HepG2 (cell line): ENCODE measurements around the gene B4GALT2. TPM values are rescaled to one million over a fixed set of nuclear protein-coding genes. Genes with fewer than 3 reads are reported as not detected.

ENCODE experiments used
- ARHGAP35 ChIP-seq: sonication (generic); formaldehyde crosslinking; IDR thresholded peaks from 2 replicates; pipeline ENCODE4 v1.9.0; 2022; ENCODE audit warnings: mild to moderate bottlenecking, inconsistent platforms, moderate library complexity, missing genetic modification reagents, borderline replicate concordance
- FOSL1 ChIP-seq: sonication (generic); formaldehyde crosslinking; IDR thresholded peaks from 2 replicates; pipeline ENCODE4 v1.9.0; 2021; ENCODE audit warnings: missing genetic modification reagents, borderline replicate concordance
- FOXM1 ChIP-seq: sonication (generic); formaldehyde crosslinking; IDR thresholded peaks from 2 replicates; pipeline ENCODE4 v1.5.0; 2020; ENCODE audit warnings: missing genetic modification reagents
- HCFC1 ChIP-seq: fragments of 150-350 bp; IDR thresholded peaks from 2 replicates; pipeline ENCODE4 v1.6.1; 2014; ENCODE audit warnings: low read depth, low read length
- HNRNPUL1 ChIP-seq: fragments of 200-400 bp; formaldehyde crosslinking; IDR thresholded peaks from 2 replicates; pipeline ENCODE4 v1.6.1; 2017; ENCODE audit warnings: low read depth, mild to moderate bottlenecking, low read length, moderate library complexity
- KDM2A ChIP-seq: sonication (generic); formaldehyde crosslinking; IDR thresholded peaks from 2 replicates; pipeline ENCODE4 v1.4.0; 2020; ENCODE audit warnings: low read depth, missing genetic modification reagents, borderline replicate concordance
- KLF15 ChIP-seq: sonication (generic); formaldehyde crosslinking; IDR thresholded peaks from 2 replicates; pipeline ENCODE4 v1.8.1; 2023; ENCODE audit warnings: borderline replicate concordance, mild to moderate bottlenecking, inconsistent platforms, missing genetic modification reagents, mixed read lengths
- MEIS2 ChIP-seq: sonication (generic); formaldehyde crosslinking; IDR thresholded peaks from 2 replicates; pipeline ENCODE4 v1.9.0; 2021; ENCODE audit warnings: mild to moderate bottlenecking, missing genetic modification reagents
- NCOA5 ChIP-seq: sonication (generic); formaldehyde crosslinking; IDR thresholded peaks from 2 replicates; pipeline ENCODE4 v1.4.0; 2020; ENCODE audit warnings: missing genetic modification reagents
- RBAK ChIP-seq: sonication (generic); formaldehyde crosslinking; IDR thresholded peaks from 2 replicates; pipeline ENCODE4 v1.5.1; 2020; ENCODE audit warnings: mild to moderate bottlenecking, missing genetic modification reagents
- RORA ChIP-seq: sonication (generic); formaldehyde crosslinking; IDR thresholded peaks from 2 replicates; pipeline ENCODE4 v1.5.0; 2020; ENCODE audit warnings: mild to moderate bottlenecking, missing genetic modification reagents, moderate library complexity
- SETDB1 ChIP-seq: sonication (generic); formaldehyde crosslinking; IDR thresholded peaks from 2 replicates; pipeline ENCODE4 v1.5.1; 2020; ENCODE audit warnings: missing genetic modification reagents, mild to moderate bottlenecking, borderline replicate concordance
- SMARCE1 ChIP-seq: fragments of 450-650 bp; IDR thresholded peaks from 2 replicates; pipeline ENCODE4 v1.6.1; 2017; ENCODE audit warnings: borderline replicate concordance
- ZBTB37 ChIP-seq: sonication (generic); formaldehyde crosslinking; IDR thresholded peaks from 2 replicates; pipeline ENCODE4 v1.4.0; 2020; ENCODE audit warnings: mild to moderate bottlenecking, missing genetic modification reagents
- ZFP41 ChIP-seq: sonication (generic); formaldehyde crosslinking; IDR thresholded peaks from 2 replicates; pipeline ENCODE4 v1.4.0; 2020; ENCODE audit warnings: mild to moderate bottlenecking, missing genetic modification reagents, borderline replicate concordance
- ZMAT3 ChIP-seq: sonication (generic); formaldehyde crosslinking; conservative IDR thresholded peaks from 2 replicates; pipeline ENCODE4 v1.7.0; 2021; ENCODE audit warnings: missing genetic modification reagents
- ZNF264 ChIP-seq: sonication (generic); formaldehyde crosslinking; IDR thresholded peaks from 2 replicates; pipeline ENCODE4 v1.4.0; 2020; ENCODE audit warnings: missing genetic modification reagents
- ZNF432 ChIP-seq: sonication (generic); formaldehyde crosslinking; IDR thresholded peaks from 2 replicates; pipeline ENCODE4 v1.5.0; 2020; ENCODE audit warnings: missing genetic modification reagents, mild to moderate bottlenecking, borderline replicate concordance
- ZNF441 ChIP-seq: sonication (generic); formaldehyde crosslinking; IDR thresholded peaks from 2 replicates; pipeline ENCODE4 v1.7.0; 2021; ENCODE audit warnings: missing genetic modification reagents, borderline replicate concordance
- ZNF614 ChIP-seq: IDR thresholded peaks from 2 replicates; pipeline ENCODE4 v1.6.1; 2018; ENCODE audit warnings: missing biosample characterization, missing genetic modification reagents, inconsistent platforms, borderline replicate concordance
- ZNF619 ChIP-seq: sonication (generic); formaldehyde crosslinking; IDR thresholded peaks from 2 replicates; pipeline ENCODE4 v1.4.0; 2020; ENCODE audit warnings: mild to moderate bottlenecking, missing genetic modification reagents
- ZNF784 ChIP-seq: sonication (generic); formaldehyde crosslinking; IDR thresholded peaks from 2 replicates; pipeline ENCODE4 v1.5.1; 2020; ENCODE audit warnings: missing genetic modification reagents, mild to moderate bottlenecking, borderline replicate concordance
- polyA plus RNA-seq, 8 experiments: library from polyadenylated mRNA; depleted of rRNA in 3 of 8; stranded (reverse) in 7 of 8; unstranded in 1 of 8; fragments of >200 nt; fragmentation: Illumina TruSeq in 4 of 8; extraction: Trizol in 4 of 8; gene quantifications; 2 replicates each; pipeline versions ENCODE4 v1.2.1 to v1.2.3, GENCODE V29; 2011 to 2016; ENCODE audit warnings: low read depth in 4 of 8, missing spikeins in 1 of 8, mixed read lengths in 1 of 8; ENCODE audit not compliant: insufficient read depth in 1 of 8
- total RNA-seq, 5 experiments: library from RNA; depleted of rRNA; stranded (reverse); fragments of >200 nt; fragmentation: Illumina TruSeq; extraction: Trizol; gene quantifications; 2 replicates each; pipeline ENCODE4 v1.2.3, GENCODE V29; 2016; ENCODE audit warnings: low read depth in 1 of 5
- TF ChIP-seq, protein P1 (sequence below): sonication (generic); formaldehyde crosslinking; IDR thresholded peaks from 2 replicates; pipeline ENCODE4 v1.4.0; 2020; ENCODE audit warnings: missing genetic modification reagents, borderline replicate concordance
- TF ChIP-seq, protein P2 (sequence below): IDR thresholded peaks from 2 replicates; pipeline ENCODE4 v1.4.0; 2020; ENCODE audit warnings: mild to moderate bottlenecking, missing genetic modification reagents

The B4GALT2 gene
- total and polyA plus RNA-seq, 2 of the 13 experiments (the other 11 are each of a cell fraction or from before 2014, with no cell fraction given), result 41.9 to 78.0 TPM

DNA sequence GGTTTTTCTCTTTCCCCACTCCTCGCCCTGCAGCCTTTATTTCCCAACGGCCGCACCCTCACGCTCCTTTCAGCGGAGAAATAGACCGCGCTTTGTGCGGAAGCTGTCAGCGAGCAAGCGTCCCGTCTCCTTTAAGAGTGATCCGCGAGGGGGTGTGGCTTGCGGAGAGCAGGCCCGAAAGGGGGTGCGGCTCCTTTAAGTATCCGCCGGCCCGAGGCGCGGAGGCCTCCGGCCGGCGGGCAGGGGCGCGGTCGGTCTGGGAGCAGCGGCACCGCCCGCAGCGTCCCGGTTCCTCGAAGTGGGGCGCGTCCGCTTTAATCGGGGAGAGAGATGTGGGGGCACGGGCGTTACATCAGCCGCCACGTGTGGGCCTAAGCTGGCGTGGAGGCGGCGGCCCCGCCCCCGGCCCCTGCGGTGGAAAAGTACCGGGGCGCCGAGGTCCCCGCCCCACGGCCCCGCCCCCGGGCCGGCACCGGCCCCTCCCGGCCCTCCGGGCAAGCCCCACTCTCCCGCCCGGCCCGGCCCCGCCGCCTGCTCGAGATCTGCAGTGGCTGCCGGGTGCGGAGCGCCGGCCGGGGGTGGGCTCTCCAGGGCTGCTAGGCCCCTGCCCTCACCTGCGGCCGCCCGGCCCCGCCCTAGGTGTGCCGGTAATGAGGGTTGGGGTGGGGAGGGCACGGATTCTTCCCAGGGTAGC is 51.0 kb downstream of the B4GALT2 start (continued):
- TF ChIP-seq ARHGAP35 (CRISPR knock-in tag) (no peak), ZNF264 (0 out of 2 replicates have a peak, but pooled peaks have one; percentile 30), SMARCE1 (no peak), ZMAT3 (no peak), ZNF441 (CRISPR knock-in tag) (no peak), HCFC1 (no peak), ZNF614 (CRISPR knock-in tag) (peak; percentile 10; the same call in 1 of the 2 replicates), FOSL1 (CRISPR knock-in tag) (no peak), RBAK (no peak), ZBTB37 (no peak), ZNF619 (CRISPR knock-in tag) (no peak), NCOA5 (no peak), MEIS2 (CRISPR knock-in tag) (no peak; the same call in 1 of the 2 replicates), SETDB1 (CRISPR knock-in tag) (no peak), ZFP41 (no peak), ZNF784 (CRISPR knock-in tag) (no peak), KDM2A (peak; percentile 34), HNRNPUL1 (no peak), RORA (CRISPR knock-in tag) (no peak), KLF15 (CRISPR knock-in tag) (no peak), ZNF432 (CRISPR knock-in tag) (no peak), FOXM1 (CRISPR knock-in tag) (no peak)
- TF ChIP-seq, protein P1, sequence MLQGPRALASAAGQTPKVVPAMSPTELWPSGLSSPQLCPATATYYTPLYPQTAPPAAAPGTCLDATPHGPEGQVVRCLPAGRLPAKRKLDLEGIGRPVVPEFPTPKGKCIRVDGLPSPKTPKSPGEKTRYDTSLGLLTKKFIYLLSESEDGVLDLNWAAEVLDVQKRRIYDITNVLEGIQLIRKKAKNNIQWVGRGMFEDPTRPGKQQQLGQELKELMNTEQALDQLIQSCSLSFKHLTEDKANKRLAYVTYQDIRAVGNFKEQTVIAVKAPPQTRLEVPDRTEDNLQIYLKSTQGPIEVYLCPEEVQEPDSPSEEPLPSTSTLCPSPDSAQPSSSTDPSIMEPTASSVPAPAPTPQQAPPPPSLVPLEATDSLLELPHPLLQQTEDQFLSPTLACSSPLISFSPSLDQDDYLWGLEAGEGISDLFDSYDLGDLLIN (CRISPR knock-in tag), result no peak
- TF ChIP-seq, protein P2, sequence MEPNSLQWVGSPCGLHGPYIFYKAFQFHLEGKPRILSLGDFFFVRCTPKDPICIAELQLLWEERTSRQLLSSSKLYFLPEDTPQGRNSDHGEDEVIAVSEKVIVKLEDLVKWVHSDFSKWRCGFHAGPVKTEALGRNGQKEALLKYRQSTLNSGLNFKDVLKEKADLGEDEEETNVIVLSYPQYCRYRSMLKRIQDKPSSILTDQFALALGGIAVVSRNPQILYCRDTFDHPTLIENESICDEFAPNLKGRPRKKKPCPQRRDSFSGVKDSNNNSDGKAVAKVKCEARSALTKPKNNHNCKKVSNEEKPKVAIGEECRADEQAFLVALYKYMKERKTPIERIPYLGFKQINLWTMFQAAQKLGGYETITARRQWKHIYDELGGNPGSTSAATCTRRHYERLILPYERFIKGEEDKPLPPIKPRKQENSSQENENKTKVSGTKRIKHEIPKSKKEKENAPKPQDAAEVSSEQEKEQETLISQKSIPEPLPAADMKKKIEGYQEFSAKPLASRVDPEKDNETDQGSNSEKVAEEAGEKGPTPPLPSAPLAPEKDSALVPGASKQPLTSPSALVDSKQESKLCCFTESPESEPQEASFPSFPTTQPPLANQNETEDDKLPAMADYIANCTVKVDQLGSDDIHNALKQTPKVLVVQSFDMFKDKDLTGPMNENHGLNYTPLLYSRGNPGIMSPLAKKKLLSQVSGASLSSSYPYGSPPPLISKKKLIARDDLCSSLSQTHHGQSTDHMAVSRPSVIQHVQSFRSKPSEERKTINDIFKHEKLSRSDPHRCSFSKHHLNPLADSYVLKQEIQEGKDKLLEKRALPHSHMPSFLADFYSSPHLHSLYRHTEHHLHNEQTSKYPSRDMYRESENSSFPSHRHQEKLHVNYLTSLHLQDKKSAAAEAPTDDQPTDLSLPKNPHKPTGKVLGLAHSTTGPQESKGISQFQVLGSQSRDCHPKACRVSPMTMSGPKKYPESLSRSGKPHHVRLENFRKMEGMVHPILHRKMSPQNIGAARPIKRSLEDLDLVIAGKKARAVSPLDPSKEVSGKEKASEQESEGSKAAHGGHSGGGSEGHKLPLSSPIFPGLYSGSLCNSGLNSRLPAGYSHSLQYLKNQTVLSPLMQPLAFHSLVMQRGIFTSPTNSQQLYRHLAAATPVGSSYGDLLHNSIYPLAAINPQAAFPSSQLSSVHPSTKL (CRISPR knock-in tag), result no peak
